SK-N-SH (cell line): Measurements from ENCODE around the gene PIGL. TPM values are rescaled to one million over a fixed set of nuclear protein-coding genes. Genes with fewer than 3 reads are reported as not detected.

Experiments used
- CHD2 ChIP-seq: fragments of 150-350 bp; IDR thresholded peaks from 2 replicates; pipeline ENCODE4 v1.6.1; 2018; ENCODE audit warnings: low read length; ENCODE audit not compliant: partially characterized antibody
- FOSL2 ChIP-seq: IDR thresholded peaks from 2 replicates; pipeline ENCODE4 v1.4.0; 2012; ENCODE audit warnings: low read depth, mild to moderate bottlenecking, moderate library complexity, borderline replicate concordance
- GABPA ChIP-seq: IDR thresholded peaks from 2 replicates; pipeline ENCODE4 v1.4.0; 2012; ENCODE audit warnings: low read depth, mild to moderate bottlenecking
- MXI1 ChIP-seq: IDR thresholded peaks from 2 replicates; pipeline ENCODE4 v1.6.1; 2012; ENCODE audit warnings: mild to moderate bottlenecking, low read depth, low read length, improper control_type of control experiment
- NRF1 ChIP-seq: IDR thresholded peaks from 2 replicates; pipeline ENCODE4 v1.6.1; 2012; ENCODE audit warnings: low read depth, mild to moderate bottlenecking, low read length
- RAD21 ChIP-seq: IDR thresholded peaks from 2 replicates; pipeline ENCODE4 v1.6.1; 2012; ENCODE audit warnings: mild to moderate bottlenecking, low read length
- RFX5 ChIP-seq: IDR thresholded peaks from 2 replicates; pipeline ENCODE4 v1.6.1; 2012; ENCODE audit warnings: mild to moderate bottlenecking, improper control_type of control experiment, low read length
- RXRA ChIP-seq: IDR thresholded peaks from 2 replicates; pipeline ENCODE4 v1.4.0; 2012; ENCODE audit warnings: low read depth, mild to moderate bottlenecking, borderline replicate concordance
- TCF12 ChIP-seq: IDR thresholded peaks from 2 replicates; pipeline ENCODE4 v1.4.0; 2012
- USF1 ChIP-seq: IDR thresholded peaks from 2 replicates; pipeline ENCODE4 v1.4.0; 2012; ENCODE audit warnings: low read depth, borderline replicate concordance
- YY1 ChIP-seq: IDR thresholded peaks from 2 replicates; pipeline ENCODE4 v1.4.0; 2012; ENCODE audit warnings: low read depth, mild to moderate bottlenecking
- polyA plus RNA-seq, 3 experiments: library from polyadenylated mRNA; depleted of rRNA; stranded (reverse); fragments of >200 nt; gene quantifications; 2 replicates each; pipeline ENCODE4 v1.2.3, GENCODE V29; 2012
- TF ChIP-seq, protein P1 (sequence below): IDR thresholded peaks from 2 replicates; pipeline ENCODE4 v1.6.1; 2012; ENCODE audit warnings: mild to moderate bottlenecking, low read depth, low read length, moderate library complexity
- TF ChIP-seq, protein P2 (sequence below): IDR thresholded peaks from 2 replicates; pipeline ENCODE4 v1.4.0; 2012; ENCODE audit warnings: low read depth
- TF ChIP-seq, protein P3 (sequence below): fragments of 150-350 bp; IDR thresholded peaks from 2 replicates; pipeline ENCODE4 v1.6.1; 2017; ENCODE audit warnings: antibody characterized with exemption, low read length, low read depth, borderline replicate concordance
- TF ChIP-seq, protein P4 (sequence below): IDR thresholded peaks from 2 replicates; pipeline ENCODE4; 2012

Gene PIGL
- polyA plus RNA-seq, 1 of the 3 experiments (the other 2 are of a cell fraction) = 34.0 TPM

DNA sequence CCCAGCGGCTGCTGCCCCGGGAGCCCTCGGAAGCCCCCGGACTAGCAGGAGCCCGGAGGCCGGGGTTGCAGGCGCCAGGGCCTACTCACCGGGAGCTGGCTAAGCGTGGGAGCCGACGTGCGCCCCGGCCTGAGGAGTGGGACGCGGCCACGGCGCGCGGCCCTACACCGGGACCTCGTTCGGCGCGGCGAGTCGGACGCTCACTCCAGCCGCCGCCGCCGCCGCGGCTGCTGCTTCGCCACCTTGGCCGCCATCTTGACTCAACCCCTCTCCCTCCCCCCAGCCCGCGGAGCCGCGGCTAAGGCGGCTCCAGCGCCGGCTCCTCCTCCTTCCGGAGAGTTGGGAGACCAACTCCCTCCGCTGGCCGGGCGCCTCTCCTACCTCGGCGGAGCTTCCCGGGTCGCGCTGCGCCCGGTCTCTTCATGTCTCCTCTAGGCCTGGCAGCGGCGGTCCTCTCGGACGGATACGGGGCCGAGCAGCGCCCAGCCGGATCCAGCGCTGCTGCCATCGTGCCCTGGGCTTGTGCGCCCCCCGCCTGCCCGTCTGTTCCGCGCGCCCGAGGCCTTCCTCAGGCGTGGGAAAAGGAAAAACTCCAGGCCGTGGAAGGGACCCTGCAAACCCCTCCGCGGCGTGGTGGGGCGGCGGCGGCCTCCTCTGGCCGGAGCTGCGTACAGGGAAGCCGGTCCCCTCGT is 1.6 kb upstream of the PIGL start, which contains the start of gene NCOR1 (continued):
- no peak for TF ChIP-seq USF1
- TF ChIP-seq, protein P1, sequence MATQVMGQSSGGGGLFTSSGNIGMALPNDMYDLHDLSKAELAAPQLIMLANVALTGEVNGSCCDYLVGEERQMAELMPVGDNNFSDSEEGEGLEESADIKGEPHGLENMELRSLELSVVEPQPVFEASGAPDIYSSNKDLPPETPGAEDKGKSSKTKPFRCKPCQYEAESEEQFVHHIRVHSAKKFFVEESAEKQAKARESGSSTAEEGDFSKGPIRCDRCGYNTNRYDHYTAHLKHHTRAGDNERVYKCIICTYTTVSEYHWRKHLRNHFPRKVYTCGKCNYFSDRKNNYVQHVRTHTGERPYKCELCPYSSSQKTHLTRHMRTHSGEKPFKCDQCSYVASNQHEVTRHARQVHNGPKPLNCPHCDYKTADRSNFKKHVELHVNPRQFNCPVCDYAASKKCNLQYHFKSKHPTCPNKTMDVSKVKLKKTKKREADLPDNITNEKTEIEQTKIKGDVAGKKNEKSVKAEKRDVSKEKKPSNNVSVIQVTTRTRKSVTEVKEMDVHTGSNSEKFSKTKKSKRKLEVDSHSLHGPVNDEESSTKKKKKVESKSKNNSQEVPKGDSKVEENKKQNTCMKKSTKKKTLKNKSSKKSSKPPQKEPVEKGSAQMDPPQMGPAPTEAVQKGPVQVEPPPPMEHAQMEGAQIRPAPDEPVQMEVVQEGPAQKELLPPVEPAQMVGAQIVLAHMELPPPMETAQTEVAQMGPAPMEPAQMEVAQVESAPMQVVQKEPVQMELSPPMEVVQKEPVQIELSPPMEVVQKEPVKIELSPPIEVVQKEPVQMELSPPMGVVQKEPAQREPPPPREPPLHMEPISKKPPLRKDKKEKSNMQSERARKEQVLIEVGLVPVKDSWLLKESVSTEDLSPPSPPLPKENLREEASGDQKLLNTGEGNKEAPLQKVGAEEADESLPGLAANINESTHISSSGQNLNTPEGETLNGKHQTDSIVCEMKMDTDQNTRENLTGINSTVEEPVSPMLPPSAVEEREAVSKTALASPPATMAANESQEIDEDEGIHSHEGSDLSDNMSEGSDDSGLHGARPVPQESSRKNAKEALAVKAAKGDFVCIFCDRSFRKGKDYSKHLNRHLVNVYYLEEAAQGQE = 0 out of 2 replicates have a peak, but pooled peaks have one; percentile 10
- peak; percentile 52; the same call in 1 of the 2 replicates for TF ChIP-seq GABPA
- TF ChIP-seq, protein P2, sequence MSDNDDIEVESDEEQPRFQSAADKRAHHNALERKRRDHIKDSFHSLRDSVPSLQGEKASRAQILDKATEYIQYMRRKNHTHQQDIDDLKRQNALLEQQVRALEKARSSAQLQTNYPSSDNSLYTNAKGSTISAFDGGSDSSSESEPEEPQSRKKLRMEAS = peak; percentile 72
- 0 out of 2 replicates have a peak, but pooled peaks have one; percentile 7 for TF ChIP-seq RXRA
- TF ChIP-seq, protein P3, sequence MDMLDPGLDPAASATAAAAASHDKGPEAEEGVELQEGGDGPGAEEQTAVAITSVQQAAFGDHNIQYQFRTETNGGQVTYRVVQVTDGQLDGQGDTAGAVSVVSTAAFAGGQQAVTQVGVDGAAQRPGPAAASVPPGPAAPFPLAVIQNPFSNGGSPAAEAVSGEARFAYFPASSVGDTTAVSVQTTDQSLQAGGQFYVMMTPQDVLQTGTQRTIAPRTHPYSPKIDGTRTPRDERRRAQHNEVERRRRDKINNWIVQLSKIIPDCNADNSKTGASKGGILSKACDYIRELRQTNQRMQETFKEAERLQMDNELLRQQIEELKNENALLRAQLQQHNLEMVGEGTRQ = no peak
- TF ChIP-seq FOSL2 = no peak
- TF ChIP-seq RFX5 = no peak
- TF ChIP-seq CHD2 = peak; percentile 71
- peak; percentile 41 for TF ChIP-seq RAD21
- TF ChIP-seq, protein P4, sequence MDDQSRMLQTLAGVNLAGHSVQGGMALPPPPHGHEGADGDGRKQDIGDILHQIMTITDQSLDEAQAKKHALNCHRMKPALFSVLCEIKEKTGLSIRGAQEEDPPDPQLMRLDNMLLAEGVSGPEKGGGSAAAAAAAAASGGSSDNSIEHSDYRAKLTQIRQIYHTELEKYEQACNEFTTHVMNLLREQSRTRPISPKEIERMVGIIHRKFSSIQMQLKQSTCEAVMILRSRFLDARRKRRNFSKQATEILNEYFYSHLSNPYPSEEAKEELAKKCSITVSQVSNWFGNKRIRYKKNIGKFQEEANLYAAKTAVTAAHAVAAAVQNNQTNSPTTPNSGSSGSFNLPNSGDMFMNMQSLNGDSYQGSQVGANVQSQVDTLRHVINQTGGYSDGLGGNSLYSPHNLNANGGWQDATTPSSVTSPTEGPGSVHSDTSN = no peak
- peak; percentile 10; the same call in 1 of the 2 replicates for TF ChIP-seq TCF12
- peak; percentile 28; the same call in 1 of the 2 replicates for TF ChIP-seq NRF1
- peak; percentile 94 for TF ChIP-seq YY1
- TF ChIP-seq MXI1 = peak; percentile 58
- TF ChIP-seq, all 33 proteins: peak for 20
